ENCODE data around the gene YPEL3. TPM values are rescaled to one million over a fixed set of nuclear protein-coding genes. Genes with fewer than 3 reads are reported as not detected.

YPEL3 gene
- total and polyA plus RNA-seq, 4 donors: 56.2 to 208 (median 93.5) TPM

- Histone ChIP-seq H3K9ac (ENCODE audit: insufficient read depth in 1 of 2, low read length in 2 of 2) (no peak overlapping the region), H3K27me3 (ENCODE audit: control insufficient read depth in 3 of 3, insufficient read depth in 3 of 3, low read length in 2 of 3) (no peaks in the 10 kb centered on the region), H3K4me3 (no peak overlapping the region), H3K4me1 (ENCODE audit: control insufficient read depth in 5 of 5, insufficient read depth in 5 of 5, low read length in 5 of 5) (peaks cover 0 to 3% (median 0%) of the 10 kb centered on the region in 5 donors), H3K36me3 (ENCODE audit: control insufficient read depth in 4 of 4, insufficient read depth in 4 of 4, low read length in 4 of 4) (peaks cover 0 to 37% (median 20%) of the 10 kb centered on the region in 4 donors), H3K27ac (ENCODE audit: low read depth in 1 of 2, low read length in 1 of 2) (no peak overlapping the region), H3K9me3 (ENCODE audit: control insufficient read depth in 4 of 4, insufficient read depth in 3 of 4, low read length in 3 of 4) (no peaks in the 10 kb centered on the region)
- TF ChIP-seq, protein P1, sequence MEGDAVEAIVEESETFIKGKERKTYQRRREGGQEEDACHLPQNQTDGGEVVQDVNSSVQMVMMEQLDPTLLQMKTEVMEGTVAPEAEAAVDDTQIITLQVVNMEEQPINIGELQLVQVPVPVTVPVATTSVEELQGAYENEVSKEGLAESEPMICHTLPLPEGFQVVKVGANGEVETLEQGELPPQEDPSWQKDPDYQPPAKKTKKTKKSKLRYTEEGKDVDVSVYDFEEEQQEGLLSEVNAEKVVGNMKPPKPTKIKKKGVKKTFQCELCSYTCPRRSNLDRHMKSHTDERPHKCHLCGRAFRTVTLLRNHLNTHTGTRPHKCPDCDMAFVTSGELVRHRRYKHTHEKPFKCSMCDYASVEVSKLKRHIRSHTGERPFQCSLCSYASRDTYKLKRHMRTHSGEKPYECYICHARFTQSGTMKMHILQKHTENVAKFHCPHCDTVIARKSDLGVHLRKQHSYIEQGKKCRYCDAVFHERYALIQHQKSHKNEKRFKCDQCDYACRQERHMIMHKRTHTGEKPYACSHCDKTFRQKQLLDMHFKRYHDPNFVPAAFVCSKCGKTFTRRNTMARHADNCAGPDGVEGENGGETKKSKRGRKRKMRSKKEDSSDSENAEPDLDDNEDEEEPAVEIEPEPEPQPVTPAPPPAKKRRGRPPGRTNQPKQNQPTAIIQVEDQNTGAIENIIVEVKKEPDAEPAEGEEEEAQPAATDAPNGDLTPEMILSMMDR (IDR thresholded peaks at IDR 0.05; ENCODE audit: control extremely low read depth, extremely low read depth): no peak
- ATAC-seq (ENCODE audit: insufficient read depth, low FRiP score) (no peak), DNase-seq (peak; percentile 47 to 73 (median 67))
- 69 to 78% methylated on average over 7 of the region's 7 CpGs for WGBS, 2 donors
Measured at GRCh38 chr16:30110661-30111060, 14.6 kb upstream of the YPEL3 start.

DNA sequence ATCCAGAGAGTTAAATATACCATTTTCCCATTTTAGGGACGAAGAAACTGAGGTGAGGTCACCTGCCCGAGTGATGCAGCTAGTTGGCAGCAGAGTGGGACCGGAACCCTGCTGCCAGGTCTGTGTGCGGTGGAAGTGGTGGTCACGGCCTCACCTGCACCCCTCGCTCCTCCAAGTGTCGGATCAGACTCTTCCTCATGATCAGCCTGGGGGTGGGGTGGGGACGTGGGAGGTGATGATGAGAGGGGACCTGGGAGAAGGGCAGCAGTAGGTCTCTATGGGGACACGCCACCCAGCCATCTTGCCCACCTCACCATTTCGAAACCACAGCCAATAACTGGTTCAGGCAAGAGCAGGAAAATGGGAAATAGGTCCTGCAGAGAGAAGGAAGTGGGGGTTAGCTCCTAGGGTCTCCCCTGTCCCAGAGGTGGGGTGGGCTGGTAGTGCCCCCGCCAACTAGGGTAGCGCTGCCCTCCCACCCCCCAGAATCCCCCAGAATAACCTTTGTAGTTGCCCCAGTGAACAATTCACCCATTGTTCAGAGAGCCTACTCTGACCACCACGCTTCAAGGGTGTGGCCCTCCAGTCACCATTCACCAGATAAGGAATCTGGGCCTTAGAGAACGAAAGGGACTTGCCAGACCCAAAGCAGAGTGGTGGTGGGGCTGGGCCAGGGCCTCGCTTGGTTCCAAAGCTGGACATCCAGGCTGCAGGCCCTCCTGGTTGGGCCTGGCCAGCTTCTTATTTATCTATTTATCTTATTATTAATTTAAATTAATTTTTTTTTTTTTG lies 12.2 kb upstream of the YPEL3 start:
- Histone ChIP-seq H3K27ac (ENCODE audit: low read depth in 1 of 2, low read length in 1 of 2) (no peak overlapping the region), H3K36me3 (ENCODE audit: control insufficient read depth in 4 of 4, insufficient read depth in 4 of 4, low read length in 4 of 4) (peaks cover 4 to 37% (median 17%) of the 10 kb centered on the region in 4 donors), H3K9me3 (ENCODE audit: control insufficient read depth in 4 of 4, insufficient read depth in 3 of 4, low read length in 3 of 4) (no peaks in the 10 kb centered on the region), H3K27me3 (ENCODE audit: control insufficient read depth in 3 of 3, insufficient read depth in 3 of 3, low read length in 2 of 3) (no peaks in the 10 kb centered on the region), H3K9ac (ENCODE audit: insufficient read depth in 1 of 2, low read length in 2 of 2) (no peak overlapping the region), H3K4me1 (ENCODE audit: control insufficient read depth in 5 of 5, insufficient read depth in 5 of 5, low read length in 5 of 5) (peaks cover 0 to 2% (median 0%) of the 10 kb centered on the region in 5 donors), H3K4me3 (no peak overlapping the region)
- TF ChIP-seq, protein P1 (IDR thresholded peaks at IDR 0.05; ENCODE audit: control extremely low read depth, extremely low read depth): no peak
- WGBS, 2 donors: 82 to 84% methylated on average over 15 of the region's 15 CpGs
- no peak for ATAC-seq (ENCODE audit: insufficient read depth, low FRiP score)
- DNase-seq: no peak

- peak overlapping the region in 1 of 2 donors; percentile 21 for H3K27ac ChIP-seq (ENCODE audit: low read depth in 1 of 2, low read length in 1 of 2)
- no peak overlapping the region for H3K4me3 ChIP-seq
- TF ChIP-seq, protein P1 (IDR thresholded peaks at IDR 0.05; ENCODE audit: control extremely low read depth, extremely low read depth): no peak
Measured at GRCh38 chr16:30104492-30104891, 8.5 kb upstream of the YPEL3 start.

More at GRCh38 chr16:30104492-30104891, 8.5 kb upstream of the YPEL3 start:
- ATAC-seq (ENCODE audit: insufficient read depth, low FRiP score) (peak; percentile 41), DNase-seq (peak in 2 of 3 donors; percentile 44 to 45)
- Histone ChIP-seq H3K9ac (ENCODE audit: insufficient read depth in 1 of 2, low read length in 2 of 2) (no peak overlapping the region), H3K36me3 (ENCODE audit: control insufficient read depth in 4 of 4, insufficient read depth in 4 of 4, low read length in 4 of 4) (peaks cover 4 to 25% (median 10%) of the 10 kb centered on the region in 4 donors), H3K4me1 (ENCODE audit: control insufficient read depth in 5 of 5, insufficient read depth in 5 of 5, low read length in 5 of 5) (peaks cover 0 to 2% (median 0%) of the 10 kb centered on the region in 5 donors), H3K27me3 (ENCODE audit: control insufficient read depth in 3 of 3, insufficient read depth in 3 of 3, low read length in 2 of 3) (no peaks in the 10 kb centered on the region), H3K9me3 (ENCODE audit: control insufficient read depth in 4 of 4, insufficient read depth in 3 of 4, low read length in 3 of 4) (peaks cover 0 to 2% (median 0%) of the 10 kb centered on the region in 4 donors)
- WGBS, 2 donors: 61 to 81% methylated on average over 6 of the region's 6 CpGs

Data from lung (tissue), 12 donors.